PFSK-1 (cell line): ENCODE measurements around the gene NR6A1.

Source experiments
- FOXP2 ChIP-seq: optimal IDR thresholded peaks from 2 replicates; pipeline ENCODE3; 2011; ENCODE audit warnings: borderline replicate concordance, control low read depth, inconsistent platforms; ENCODE audit not compliant: insufficient read depth; ENCODE audit errors: extremely low read length, extremely low read depth
- POLR2AphosphoS5 ChIP-seq: IDR thresholded peaks from 2 replicates; pipeline ENCODE4 v1.6.1; 2012; ENCODE audit warnings: low read depth, mild to moderate bottlenecking, control low read depth, low read length, moderate library complexity
- REST ChIP-seq, 2 experiments: IDR thresholded peaks; 2 replicates each; pipeline versions ENCODE4 v1.6.1 to v1.8.0; 2011 to 2012; ENCODE audit warnings: low read depth in 2 of 2, low read length in 2 of 2, control low read depth in 1 of 2, inconsistent platforms in 1 of 2, mild to moderate bottlenecking in 1 of 2, moderate library complexity in 1 of 2; ENCODE audit not compliant: insufficient read depth in 1 of 2
- SIN3A ChIP-seq: IDR thresholded peaks from 2 replicates; pipeline ENCODE4 v1.6.1; 2012; ENCODE audit warnings: mild to moderate bottlenecking, low read length, moderate library complexity, borderline replicate concordance; ENCODE audit not compliant: insufficient read depth
- TAF1 ChIP-seq: IDR thresholded peaks from 2 replicates; pipeline ENCODE4 v1.6.1; 2012; ENCODE audit warnings: low read length, control low read depth, borderline replicate concordance; ENCODE audit not compliant: insufficient read depth

The NR6A1 gene

GRCh38 chr9:124491049-124491975 lies 279.8 kb downstream of the NR6A1 start:
- TF ChIP-seq FOXP2, result no peak
- TF ChIP-seq REST (IDR thresholded peaks at IDR 0.05; ENCODE audit: insufficient read depth in 1 of 2, low read depth in 2 of 2, low read length in 2 of 2), result no peak
- no peak for TF ChIP-seq TAF1
- no peak for TF ChIP-seq SIN3A
- TF ChIP-seq POLR2AphosphoS5, result no peak

- TF ChIP-seq TAF1 (no peak), REST (IDR thresholded peaks at IDR 0.05; ENCODE audit: insufficient read depth in 1 of 2, low read depth in 2 of 2, low read length in 2 of 2) (no peak), SIN3A (no peak), POLR2AphosphoS5 (no peak), FOXP2 (no peak)
Observed at GRCh38 chr9:124490004-124490403, 281.1 kb downstream of the NR6A1 start.

GRCh38 chr9:124489222-124489621 lies 281.9 kb downstream of the NR6A1 start:
- TF ChIP-seq FOXP2, result no peak
- no peak for TF ChIP-seq TAF1
- TF ChIP-seq POLR2AphosphoS5, result no peak
- TF ChIP-seq SIN3A, result no peak
- no peak for TF ChIP-seq REST (IDR thresholded peaks at IDR 0.05; ENCODE audit: insufficient read depth in 1 of 2, low read depth in 2 of 2, low read length in 2 of 2)

- TF ChIP-seq POLR2AphosphoS5 (no peak), SIN3A (no peak), TAF1 (no peak), FOXP2 (no peak), REST (IDR thresholded peaks at IDR 0.05; ENCODE audit: insufficient read depth in 1 of 2, low read depth in 2 of 2, low read length in 2 of 2) (no peak)
Observed at GRCh38 chr9:124488641-124489210, 282.4 kb downstream of the NR6A1 start.
